Fibroblast of the conjunctiva (primary cell): ENCODE results near the gene SLC52A3.

Experiments
- DNase-seq: peaks from one replicate; pipeline ENCODE4 v3.0.0-alpha.2; 2010; ENCODE audit warnings: low read depth

Gene SLC52A3

DNA sequence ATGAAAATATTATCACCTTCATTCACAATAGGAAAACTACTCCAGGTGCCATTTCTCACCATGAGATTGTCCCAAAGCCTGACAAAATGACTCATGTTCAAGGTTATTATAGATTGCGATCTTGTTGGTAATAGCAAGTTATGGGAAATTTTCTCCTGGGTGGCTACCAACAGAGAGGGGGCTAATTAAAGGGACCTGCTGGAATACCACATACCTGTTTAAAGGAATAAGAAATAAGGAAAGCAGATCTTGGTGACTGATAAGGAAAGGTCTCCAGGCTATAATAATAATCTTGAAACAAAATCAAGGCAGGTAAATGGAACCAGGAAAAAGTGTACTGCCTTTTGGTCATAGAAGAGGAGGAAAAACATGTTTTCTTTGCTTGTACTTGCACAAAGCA, 1.4 kb downstream of the SLC52A3 start:
- no peak for DNase-seq

DNA sequence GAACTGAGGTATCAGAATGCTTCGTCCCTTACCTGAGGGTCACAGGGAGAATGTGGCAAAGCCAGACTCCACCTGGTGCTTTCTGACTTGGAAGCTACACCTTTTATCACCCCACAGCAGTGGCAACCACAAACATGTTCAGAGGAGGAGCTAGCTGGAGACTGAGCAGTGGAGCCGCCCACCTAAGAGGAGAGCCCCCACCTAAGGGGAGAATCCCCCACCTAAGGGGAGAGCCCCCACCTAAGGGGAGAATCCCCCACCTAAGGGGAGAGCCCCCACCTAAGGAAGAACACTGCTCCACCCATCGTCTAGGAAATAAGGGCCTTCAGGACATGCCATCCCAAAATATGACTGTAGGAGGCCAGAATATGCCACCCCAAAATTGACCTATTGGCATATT, 4.0 kb downstream of the SLC52A3 start:
- DNase-seq: no peak

DNA sequence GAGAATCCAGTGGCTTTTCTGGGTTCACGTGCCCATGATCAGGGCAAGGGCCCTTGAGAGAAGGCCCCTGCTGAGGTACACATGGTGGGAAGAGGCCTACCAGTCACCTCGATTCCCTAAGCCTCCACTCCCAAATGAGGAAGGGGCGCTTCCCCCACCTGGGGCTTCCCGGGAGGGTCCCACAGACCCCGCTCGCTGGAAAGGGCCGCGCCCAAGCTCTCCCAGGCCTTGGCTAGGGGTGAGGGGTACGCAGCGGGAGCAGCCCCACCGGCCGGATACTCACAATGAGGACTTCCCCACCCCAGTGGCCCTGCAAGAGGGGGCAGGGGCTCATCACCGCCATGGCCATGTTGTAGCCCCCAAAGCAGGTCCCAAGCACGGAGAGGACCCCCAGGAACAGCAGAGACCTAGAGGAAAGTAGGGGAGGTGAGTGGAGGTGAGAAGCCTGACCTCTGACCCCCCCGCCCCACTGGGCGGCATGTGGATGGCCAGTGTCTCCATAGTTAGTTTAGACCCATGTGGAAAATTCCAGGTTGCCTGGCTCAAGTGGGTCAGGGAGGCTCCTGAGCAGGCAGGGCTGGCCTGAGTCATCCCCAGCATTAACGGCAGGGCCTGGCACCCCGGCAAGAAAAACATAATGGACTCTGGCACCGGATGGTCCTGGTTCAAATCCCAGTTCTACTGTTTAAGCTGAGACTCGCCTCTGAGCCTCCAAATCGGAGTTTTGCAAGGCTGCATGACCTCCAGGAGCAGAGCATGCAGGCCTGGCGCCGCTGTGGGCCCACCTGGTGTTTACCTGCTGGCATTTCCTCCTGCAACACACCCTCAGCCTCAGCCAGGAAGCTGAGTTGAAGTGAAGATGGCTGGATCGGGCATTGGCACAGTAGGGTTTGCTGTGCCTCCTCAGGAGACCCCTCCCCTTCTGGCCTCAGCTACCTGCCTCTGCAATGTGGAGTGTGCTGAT, 6.6 kb downstream of the SLC52A3 start:
- DNase-seq: no peak

DNA sequence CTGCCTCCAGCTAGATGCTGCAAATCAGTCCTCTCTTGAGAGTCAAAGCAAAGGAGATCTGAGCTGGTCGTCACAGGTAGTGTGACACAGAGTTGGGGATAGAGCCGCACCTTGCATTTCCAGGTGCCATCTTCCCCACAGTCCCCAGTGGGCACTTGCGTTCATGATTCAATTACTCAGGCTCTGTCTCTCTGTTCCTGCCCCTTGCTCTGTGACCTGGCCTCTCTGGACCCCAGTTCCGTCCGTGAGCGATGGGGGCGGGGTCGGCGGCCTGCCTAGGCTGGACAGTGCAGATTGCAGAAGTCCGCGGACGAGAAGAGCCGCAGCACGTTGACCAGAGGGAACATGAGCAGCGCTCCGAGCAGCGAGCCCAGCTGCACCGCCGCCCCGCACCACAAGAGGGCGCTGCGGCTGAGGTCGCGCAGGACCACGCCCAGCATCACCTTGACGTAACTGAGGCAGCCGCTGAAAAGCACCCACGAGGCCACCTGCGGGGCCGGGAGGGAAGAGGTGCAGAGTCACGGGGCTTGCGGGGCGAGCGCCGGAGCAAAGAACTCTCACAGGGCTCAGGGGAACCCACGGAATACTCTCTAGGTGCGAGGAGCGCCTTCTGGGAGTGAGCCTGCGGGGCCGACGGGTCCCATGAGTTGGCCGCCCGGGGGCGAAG, 7.4 kb downstream of the SLC52A3 start:
- DNase-seq: no peak

DNA sequence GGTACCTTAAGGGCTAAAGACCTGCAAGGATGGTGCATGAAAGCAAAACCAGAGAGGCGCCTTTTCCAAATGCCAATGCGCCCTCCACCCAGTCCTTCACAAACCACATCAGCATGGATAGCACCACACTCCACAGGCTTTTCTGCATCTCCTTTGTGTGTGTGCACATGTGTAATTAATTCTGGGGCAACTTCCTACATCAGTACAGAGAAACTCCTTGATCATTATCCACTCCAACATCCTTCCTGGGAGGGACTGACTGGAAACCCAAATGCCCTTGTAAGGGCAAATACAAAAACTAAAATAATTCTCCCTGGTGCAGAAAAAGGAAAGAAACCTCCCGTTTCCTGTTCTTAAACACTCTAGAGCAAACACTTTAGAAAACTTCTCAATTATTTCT, 10.8 kb downstream of the SLC52A3 start:
- DNase-seq: no peak

DNA sequence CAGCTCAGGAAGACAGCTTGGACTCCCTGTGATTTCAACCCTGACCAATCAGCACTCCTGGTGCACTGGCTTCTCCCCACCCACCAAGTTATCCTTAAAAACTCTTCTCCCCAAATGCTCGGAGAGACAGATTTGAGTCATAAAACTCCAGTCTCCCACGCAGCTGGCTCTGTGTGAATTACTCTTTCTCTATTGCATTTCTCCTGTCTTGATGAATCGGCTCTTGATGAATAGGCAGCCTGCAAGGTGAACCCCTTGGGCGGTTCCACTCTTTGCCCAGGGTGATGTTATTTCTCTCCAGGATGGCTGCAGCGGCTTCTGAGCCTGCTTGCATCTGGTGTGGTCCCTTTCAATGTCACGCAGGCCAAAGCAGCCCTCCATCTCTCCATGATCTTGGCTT, 12.4 kb downstream of the SLC52A3 start:
- no peak for DNase-seq

DNA sequence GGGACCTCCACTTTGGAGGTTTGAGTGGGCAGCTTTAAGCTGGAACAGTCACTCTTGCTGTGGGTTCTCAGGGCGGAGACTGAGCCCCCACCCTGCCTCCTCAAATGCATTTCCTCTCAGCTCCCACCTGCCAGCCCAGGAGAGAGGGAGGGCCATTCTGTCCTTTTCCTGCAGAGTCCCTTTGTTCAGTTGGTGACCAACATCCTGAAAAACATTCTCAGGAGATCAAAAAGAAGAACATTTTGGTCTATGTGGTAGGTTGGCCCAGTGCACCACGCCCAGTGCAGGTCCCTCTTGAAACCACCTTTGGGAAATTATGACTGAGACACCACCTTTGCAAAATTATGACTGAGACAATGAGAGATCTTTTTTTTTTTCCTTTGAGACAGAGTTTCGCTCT, 13.4 kb downstream of the SLC52A3 start:
- DNase-seq: no peak

DNA sequence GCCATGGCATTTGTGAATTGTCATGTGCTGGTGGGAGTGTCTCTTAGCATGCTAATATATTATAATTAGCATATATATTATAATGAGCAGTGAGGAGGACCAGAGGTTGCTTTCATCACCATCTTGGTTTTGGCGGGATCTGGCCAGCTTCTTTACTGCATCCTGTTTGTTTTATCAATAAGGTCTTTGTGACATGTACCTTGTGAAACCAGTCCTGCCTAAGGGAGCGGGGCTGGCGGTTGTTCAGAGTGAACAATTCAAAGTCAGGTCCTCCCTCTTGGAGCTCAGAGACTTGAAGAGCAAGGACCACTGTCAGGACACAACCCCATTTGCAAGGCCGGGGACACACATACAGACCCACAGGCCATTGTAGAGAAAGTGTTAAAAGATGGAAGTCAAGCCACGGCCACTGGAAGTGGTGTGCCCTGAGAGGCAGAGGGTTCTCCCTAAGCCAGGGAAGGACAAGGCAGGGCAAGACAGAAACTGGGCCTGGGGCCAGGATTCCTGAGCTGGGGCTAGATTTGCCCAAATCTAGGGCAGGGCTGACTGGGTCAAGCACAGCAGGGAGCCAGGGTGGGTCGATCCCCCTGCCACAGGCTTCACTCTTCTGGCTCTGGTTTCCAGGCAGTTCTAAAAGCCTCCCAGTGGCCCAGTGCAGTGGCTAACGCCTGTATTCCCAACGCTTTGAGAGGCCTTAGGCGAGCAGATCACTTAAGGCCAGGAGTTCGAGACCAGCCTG, 14.2 kb downstream of the SLC52A3 start:
- DNase-seq: no peak

DNA sequence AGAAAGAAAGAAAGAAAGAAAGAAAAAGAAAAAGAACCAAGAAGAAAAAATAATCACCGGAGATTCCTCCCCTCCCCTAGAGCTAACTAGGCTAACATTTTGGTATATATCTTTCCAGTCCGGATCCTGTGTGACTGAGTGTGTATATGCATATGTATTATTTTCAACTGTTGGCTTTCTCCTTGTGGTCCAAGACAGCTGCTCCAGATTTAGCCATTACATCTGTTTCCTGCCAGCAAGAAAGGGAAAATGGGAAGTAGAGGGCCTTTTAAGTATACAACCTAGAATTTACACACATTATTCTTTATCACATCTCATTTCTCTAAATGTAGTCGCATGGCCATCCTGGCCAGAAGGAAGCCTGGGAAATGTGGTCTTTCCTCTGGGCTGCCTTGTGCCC, 15.2 kb downstream of the SLC52A3 start:
- no peak for DNase-seq

DNA sequence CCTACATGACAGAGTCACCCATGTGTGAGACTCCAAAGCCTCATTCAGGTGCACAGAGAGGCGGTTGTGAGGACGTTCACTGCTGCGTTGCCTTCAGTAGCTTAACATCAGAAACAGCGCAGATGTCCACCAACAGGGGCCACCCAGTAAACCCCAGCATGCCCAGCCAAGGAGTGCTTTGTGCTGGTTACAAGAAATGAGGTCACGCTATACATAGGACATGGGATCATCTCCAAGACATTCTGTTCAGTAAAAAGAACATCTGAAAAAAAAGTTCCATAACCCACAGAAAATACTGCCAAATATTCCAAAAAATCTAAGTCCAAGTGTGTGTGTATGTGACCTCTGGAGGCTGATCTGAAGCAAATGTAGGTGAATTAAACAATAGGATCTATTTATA, 16.0 kb downstream of the SLC52A3 start:
- DNase-seq: no peak

DNA sequence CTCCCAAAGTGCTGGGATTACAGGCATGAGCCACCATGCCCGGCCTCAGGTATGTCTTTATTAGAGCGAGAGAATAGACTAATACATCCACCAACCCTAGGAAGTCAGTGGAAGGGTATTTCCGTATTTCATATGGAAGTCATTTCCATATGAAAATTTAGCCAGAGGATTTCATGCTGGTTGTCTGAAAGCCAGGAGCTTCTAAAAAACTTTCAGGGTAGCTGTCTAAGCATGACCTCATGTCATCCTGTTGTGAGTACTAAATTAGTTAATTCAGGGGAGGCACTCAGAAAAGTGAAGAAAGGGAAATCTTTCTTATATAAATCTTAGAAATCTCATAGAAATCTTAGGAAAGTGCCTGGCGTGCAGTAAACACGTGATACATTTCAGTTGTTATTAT, 16.5 kb downstream of the SLC52A3 start:
- DNase-seq: no peak

DNA sequence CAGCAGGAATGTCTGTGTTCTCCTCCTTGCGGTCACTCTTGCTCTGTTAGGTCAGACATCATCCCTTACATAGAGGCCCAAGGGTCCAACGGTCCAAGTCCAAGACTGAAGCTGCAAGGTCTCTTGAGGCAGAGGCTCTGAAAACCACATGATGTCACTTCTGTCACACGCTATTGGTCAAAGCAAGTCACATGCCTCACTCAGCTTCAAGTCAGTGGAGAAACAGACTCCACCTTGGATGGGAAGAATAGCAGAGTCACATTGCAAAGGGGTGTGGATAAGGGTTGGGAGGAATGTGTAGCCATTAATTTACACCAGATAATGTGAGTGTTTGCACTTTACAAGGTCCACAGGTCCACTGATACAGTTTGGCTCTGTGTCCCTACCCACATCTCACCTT, 17.5 kb downstream of the SLC52A3 start:
- DNase-seq: no peak

DNA sequence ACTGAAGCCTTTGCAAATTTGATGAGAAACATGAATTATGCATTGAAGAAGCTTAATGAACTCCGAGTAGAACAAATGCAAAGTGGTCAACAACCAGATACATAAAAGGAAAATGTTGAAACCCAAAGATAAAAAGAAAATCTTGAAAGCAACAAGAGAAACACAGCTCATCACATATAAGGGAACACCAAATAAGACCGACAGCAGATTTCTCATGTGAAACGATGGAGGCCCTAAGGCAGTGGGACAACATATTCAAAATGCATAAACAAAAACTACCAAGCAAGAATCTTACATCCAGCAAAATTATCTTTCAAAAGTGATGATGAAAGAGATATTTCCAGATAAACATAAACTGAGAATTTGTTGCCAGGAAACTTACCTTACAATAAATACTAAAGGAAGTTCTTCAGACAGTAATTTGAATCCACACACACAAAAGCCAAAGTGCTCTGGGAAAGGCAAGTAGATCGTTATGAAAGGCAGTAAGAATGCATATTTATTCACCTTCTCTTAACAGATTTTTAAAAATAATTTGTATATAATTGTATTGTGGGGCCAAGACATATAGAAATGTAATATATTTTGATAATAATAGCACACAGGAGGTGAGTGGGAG, 22.5 kb downstream of the SLC52A3 start:
- no peak for DNase-seq

DNA sequence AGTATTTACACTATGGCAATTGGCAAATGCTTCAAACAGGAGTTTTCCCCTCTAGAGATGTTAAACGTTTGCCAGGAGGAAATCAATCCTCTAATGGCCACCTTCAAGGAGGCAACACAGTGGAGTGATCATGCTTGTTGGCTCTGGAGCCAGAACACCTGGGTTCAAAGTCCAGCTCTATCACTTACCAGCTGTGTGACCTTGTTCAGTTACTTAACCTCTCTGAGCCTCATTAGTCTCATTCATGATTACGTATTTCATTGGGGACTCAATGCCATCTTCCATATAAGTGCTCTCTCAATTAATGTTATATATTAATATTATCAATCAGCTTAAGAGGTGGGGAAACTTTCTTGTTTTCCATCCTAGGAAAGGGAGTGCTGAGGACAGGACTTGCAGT, 26.1 kb downstream of the SLC52A3 start:
- no peak for DNase-seq

DNA sequence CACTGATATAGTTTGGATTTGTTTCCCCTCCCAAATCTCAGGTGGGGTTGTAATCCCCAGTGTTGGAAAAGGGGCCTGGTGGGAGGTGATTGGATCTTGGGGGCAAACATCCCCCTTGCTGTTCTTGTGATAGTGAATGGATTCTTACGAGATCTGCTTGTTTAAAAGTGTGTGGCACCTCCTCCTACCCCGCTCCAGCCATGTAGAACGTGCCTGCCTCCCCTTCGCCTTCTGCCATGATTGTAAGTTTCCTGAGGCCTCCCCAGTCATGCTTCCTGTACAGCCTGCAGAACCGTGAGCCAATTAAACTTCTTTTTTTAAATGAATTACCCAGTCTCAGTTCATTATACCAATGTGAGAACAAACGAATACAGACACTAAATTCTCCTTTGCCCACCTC, 26.7 kb downstream of the SLC52A3 start:
- no peak for DNase-seq

DNA sequence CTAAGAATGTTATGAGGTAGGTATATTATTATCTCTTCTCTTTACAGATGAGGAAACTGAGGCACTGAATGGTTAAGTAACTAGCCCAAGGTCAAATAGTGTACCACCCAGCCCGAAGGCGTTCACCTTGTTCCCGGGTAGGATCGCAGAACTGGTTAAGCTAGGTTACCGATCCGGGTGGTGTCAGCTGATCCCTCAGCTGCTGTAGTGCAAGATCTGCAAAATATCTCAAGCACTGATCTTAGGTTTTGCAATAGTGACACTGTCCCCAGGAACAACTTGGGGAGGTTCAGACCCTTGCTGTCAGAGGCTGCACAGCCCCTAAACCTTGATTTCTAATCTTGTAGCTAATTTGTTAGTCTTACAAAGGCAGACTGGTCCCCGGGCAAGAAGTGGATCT, 28.1 kb downstream of the SLC52A3 start:
- no peak for DNase-seq

DNA sequence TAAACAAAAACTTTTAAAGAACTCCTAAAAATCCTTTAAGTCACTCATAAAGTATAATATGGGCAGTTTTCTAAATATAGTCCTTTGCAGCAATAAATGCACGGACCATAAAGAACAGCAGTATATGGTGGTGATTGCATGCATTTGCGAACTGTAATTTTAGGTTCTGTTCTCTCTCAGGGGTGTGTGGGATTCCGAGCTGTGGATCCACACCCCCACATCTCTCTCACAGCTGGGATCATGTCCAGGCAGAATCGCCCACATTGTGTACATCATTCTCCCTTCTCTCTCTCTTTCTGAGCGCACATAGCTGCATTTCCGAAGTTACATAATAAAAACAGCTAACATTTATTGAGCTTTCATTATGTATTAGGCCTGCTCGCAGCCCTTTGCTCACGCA, 28.6 kb downstream of the SLC52A3 start:
- DNase-seq: no peak

DNA sequence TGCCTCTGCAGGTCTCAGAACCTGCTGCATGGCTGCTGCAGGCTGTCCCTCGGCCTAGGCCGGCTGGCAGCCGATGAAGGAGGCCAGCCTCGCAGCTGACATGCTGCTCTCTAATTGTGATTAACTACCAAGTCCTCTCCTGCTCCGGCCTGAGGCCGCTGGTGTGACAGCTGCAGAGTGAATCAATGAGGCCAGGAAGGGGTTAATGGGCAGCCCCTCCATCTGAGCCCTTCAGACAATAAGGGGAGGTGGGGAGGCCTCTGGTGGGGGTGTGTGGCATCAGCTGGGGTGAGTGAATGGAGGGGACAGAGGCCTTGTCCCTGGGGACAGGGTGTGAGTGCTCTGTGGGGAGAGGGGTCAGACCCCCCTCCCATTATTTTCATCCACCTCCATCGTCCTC, 34.4 kb downstream of the SLC52A3 start:
- no peak for DNase-seq

DNA sequence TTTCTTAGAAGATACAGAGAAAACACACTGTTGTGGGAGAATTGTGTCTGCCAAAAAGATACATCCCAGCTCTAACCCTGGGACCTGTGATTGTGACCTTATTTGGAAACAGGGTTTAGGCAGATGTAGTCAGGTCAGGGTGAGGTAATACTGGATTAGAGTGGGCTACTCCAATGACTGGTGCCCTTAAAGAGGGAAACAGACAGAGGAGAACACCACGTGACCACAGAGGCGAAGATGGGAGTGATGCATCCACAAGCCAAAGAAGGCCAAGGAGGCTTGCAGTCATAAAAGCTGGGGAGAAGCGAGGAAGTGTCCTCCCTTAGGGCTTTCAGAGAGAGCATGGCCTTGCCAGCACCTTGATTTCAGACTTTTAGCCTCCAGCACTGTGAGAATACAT, 35.6 kb downstream of the SLC52A3 start:
- no peak for DNase-seq

DNA sequence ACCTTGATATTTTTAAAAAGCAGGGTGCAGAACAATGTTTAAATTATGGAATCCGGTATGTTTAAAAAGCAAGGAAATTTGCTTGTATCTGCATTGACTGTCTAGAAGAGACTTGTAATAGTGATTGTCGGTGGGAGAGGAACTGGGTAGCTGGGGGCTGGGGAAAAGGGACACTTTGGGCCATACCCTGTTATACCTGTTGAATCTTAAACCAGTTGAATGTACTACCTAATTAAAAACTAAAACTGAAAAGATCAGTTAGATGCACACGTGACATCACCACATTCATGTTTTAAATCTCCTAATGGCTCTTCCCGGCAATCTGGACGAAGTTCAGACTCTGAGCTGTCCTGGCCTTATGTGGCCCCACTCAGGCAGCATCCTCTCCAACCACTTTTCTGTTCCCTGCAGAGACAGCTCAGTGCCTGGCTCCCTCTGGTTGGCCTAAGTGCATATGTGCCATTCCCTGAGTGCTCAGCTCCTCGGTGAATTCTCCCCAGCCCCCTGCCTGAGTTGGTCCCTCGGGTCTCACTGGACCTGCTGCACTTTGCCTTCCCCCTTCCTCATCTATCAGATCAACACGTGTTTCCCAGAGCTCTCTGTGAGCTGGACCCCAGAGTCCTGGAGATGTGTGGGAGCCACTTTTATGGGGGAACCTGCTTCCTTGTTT, 36.3 kb downstream of the SLC52A3 start:
- DNase-seq: no peak

DNA sequence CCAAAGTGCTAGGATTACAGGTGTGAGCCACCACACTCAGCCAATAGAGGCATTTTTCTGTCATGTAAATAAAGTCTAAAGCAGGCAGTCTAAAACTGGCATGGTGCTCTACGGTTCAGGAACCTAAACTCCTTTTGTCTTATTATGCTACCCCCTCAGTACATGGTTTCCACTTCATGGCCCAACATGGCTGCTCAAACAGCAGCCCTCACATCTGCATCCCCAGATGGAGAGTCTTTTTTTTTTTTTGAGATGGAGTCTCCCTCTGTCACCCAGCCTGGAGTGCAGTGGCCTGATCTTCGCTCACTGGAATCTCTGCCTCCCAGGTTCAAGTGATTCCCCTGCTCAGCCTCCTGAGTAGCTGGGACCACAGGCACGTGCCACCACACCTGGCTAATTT, 38.3 kb downstream of the SLC52A3 start:
- DNase-seq: no peak
